ENCODE data around the gene DECR2.

DECR2 gene

GRCh38 chr16:450785-451512, 49.3 kb downstream of the DECR2 start:
- DNase-seq, result no peak

- DNase-seq, result no peak
Observed at GRCh38 chr16:454397-454940, 52.8 kb downstream of the DECR2 start.

GRCh38 chr16:455453-455852, 53.8 kb downstream of the DECR2 start:
- DNase-seq, result no peak

- DNase-seq, result no peak
Observed at GRCh38 chr16:456891-457483, 55.3 kb downstream of the DECR2 start.

- DNase-seq, result no peak
Observed at GRCh38 chr16:457732-458400, 56.2 kb downstream of the DECR2 start.

- no peak for DNase-seq
Observed at GRCh38 chr16:459761-460160, 58.1 kb downstream of the DECR2 start.

- no peak for DNase-seq
Observed at GRCh38 chr16:460787-461186, 59.1 kb downstream of the DECR2 start.
